Endometrium (tissue), 2 donors: ENCODE results near the gene FUBP3.

ENCODE experiments used
- FAIRE-seq: peaks from 2 replicates; lab custom pipeline; 2012; peaks lifted over from hg19 to GRCh38; lab: Jason Lieb, UNC
- donor health status: control.
- donor health status: control.

Gene FUBP3

DNA sequence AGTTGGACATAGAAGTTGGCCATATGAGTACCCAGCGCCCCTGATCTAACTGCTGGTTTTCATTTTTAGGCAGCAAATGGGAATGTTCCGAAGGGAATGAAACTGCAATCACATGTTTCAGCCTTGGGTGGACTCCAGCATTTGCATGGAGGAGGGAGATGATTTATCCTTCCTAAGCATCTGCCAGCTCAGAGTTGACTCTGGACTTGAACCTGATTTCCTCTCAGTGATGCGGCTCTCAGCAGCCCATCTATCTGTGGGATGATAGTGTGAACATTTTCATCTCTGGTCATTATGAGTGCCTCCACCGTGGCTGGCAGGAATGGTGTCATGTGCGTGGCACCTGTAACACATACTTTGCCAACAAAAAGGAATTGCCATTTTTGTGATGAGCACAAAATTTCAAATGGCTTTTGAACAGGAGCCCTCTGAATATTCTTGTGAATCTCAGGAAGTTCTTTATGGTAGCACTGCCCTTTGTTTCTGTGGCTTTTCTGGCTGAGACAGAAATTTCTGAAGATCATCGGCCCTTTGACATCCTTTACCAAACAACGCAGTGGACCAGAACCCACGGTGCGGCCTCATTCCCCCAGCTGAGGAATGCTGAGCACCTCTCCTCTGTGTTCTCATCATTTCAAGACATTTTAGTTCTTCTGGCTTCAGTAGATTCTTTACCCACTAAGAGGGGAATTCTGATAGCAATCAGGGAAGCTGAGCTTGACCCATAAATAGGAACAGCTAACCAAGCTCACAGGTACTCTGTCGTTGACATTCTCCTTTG is 28.5 kb downstream of the FUBP3 start:
- FAIRE-seq = no peak

DNA sequence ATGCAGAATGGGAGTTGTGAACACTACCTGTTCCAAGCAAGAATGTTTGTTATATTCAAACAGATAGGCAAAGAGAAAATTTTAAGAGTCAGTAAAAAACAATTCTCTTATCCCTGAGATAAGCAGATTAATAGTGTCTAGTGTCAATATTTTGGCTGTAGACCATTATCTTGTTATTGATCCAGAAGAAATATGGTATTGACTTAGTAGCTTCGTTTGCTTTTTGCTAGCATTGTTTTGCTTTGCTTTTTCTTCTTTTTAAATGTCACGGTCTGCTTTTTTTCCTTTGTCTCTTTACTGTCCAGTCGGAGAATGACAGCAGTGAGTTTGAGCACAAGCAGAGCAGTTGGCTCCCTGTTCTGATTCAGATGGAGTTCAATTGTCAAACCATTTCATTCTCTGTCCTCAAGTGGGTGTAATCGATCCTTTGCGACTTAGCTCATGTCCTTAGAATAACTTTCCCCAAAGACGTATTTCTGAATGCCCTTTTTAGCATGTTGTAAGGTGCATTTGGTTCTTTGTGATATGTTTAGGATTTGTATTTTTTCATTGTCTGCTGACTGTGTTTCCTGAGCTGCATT is 29.3 kb downstream of the FUBP3 start:
- no peak for FAIRE-seq

DNA sequence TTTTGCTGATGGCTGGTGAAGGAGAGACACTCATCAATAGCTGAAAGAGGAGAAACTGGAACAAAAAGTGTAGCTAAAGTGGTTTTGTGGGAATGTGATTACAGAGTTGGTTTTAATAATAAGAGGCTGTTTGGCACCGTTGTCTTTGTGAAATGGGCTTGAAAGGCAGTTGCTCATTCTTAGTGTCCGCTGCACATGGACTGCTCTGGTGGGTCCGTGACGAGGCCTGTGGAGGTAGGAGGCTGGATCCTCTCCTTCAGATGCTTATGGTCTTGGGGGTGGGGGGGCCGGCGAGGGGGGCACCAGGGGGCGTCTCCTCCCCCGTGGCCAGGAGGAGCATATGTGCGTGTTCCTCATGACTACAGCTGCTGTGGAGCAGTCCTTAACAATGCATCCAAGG is 29.8 kb downstream of the FUBP3 start:
- no peak for FAIRE-seq

- FAIRE-seq = no peak
These were observed 31.7 kb downstream of the FUBP3 start for GRCh38 chr9:130610862-130611707.

- FAIRE-seq = no peak
These were observed 37.1 kb downstream of the FUBP3 start for GRCh38 chr9:130616451-130616850.

DNA sequence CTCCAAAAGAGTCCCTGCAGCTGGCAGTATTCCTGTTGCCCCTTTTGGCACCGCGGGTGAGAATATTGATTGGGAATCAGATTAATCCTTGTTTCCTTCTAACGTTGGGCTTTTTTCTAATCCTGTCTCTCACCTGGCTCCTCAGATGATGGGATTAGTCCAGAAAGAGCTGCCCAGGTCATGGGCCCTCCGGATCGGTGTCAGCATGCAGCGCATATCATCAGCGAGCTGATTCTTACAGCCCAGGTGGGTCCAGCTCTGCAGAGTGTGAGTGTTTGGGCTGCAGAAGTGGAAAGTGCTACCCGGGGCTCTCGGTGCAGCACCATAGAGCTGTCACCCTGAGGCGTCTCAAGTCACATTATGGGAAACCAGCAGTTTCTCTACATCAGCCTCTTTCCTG is 44.1 kb downstream of the FUBP3 start:
- no peak for FAIRE-seq

- FAIRE-seq = no peak
These were observed 44.8 kb downstream of the FUBP3 start for GRCh38 chr9:130624154-130624553.

GRCh38 chr9:130626249-130626996 is 47.0 kb downstream of the FUBP3 start:
- FAIRE-seq = no peak

GRCh38 chr9:130627051-130627450 is 47.7 kb downstream of the FUBP3 start:
- FAIRE-seq = no peak

DNA sequence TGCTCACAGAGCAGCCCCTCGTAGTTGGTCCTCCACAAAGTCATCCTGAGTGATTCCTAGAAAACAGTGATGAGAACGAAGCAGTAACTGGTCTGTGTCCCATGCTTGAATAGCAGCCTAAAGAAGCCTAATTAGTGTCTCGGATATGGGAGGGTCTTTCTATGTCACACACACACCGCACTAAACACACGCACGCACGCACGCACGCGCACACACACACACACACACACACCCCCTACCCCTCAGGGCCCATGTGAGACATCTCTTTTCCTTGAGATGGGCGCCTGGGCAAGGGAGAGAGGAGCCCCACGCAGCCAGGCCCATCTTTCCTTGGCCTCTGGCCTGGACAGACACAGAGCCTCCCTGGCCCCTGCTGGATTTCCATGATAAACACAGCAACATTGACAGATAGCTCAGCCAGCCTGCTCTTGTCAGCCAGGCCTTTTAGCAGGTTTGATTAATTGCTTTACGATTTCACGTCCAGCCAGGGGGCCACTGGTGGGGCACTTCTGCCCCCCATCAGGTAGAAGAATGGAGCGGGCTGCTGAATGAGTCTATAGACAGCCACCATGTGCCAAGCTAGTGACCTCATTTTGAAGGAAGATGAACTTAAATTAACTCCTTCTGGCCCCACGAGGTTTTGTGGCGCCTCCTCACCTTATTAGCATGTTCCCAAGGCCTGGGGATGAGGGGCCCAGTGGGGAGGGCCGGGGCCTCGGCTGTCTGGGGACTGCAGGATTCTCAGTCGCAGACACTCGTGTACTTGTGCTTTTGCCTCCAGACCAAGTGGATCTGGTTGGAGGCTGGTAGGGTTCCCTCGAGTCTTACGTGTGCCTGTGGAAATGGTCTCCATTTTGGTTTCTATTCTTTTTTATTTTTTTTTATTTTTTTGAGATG is 48.8 kb downstream of the FUBP3 start:
- no peak for FAIRE-seq

- FAIRE-seq = no peak
These were observed 50.2 kb downstream of the FUBP3 start for GRCh38 chr9:130629443-130630070.

DNA sequence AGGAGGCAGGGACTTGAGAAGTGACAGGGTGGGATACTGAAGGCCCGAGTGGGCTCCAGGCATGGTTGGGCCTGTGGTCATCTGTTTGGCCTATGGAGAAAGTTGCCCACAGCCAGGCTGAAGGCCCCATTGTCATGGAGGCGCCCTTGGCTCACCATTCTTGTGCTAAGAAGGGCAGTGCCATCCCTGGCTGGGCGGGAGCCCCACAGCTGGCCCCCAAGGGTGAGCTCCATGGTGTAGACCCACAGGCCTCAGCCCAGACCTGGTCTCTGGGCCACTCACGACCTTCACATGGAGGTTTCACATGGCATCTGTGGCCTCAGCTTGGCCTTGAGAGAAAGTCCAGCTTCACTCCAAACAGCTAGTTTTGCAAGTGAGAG is 50.7 kb downstream of the FUBP3 start:
- no peak for FAIRE-seq

GRCh38 chr9:130630506-130631330 is 51.3 kb downstream of the FUBP3 start:
- no peak for FAIRE-seq

DNA sequence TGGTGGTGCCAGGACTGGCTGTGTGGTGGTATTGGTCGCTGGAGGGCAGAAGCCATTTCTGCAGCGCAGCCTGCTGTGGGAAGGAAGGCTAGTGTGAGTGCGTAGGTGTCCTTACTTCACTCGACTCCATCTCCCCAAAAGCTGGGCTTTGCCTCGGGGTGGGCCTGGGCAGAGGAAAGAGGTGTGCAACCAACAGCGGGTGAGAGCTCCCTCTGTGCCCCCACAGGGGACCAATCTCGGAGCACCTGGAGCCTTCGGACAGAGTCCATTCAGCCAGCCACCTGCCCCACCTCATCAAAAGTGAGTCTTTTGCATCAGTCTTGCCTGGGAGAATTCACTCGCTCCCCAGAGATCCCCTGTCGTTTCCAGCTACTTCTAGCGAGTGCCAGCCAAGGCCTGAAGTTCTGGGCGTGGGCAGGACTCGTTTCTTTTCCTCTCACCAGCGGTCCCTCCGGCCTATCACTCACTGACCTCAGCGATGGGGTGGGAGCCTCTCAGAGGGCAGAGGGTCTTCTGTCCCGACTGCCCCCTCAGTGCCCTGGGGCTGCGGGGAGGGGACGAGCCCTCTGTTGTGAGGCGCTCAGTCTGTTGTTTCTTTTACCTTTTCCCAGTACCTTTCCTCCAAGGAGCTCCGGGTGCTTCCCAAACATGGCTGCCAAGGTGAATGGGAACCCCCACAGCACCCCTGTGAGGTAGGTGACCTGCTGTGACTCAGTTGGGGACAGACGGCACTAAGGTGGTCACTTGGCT is 52.1 kb downstream of the FUBP3 start:
- FAIRE-seq = no peak

DNA sequence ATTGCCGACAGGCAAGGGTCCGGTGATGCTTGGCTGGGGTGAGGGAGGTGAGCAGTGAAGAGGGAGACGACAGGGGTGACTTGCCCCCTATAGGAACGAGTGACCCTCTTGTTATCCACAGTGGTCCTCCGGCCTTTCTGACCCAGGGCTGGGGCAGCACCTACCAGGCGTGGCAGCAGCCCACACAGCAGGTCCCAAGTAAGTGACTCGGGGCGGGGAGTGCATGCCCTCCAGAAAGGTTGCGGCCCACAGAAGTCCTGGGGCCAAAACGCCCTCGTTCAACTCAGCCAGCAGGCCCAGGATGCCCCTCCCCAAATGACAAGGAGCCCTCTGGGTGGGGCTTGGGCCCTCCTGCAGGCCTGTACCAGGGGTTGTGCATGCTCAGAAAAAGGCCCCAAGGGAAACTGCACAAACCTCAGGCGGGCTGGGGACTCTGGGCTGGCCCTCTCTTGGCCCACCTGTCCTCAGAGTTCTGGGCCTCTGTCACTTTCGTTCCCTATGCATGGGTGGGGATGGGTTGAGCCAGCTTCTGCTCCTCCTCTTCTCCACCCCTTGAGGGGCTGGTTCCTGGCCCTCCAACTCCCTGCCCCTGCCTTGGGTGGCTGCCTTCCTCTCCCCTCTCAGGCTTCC is 52.8 kb downstream of the FUBP3 start:
- no peak for FAIRE-seq

GRCh38 chr9:130632841-130633240 is 53.5 kb downstream of the FUBP3 start:
- no peak for FAIRE-seq

GRCh38 chr9:130633336-130634190 is 54.2 kb downstream of the FUBP3 start:
- no peak for FAIRE-seq
